ENCODE measurements around the gene HSPG2. TPM values are rescaled to one million over a fixed set of nuclear protein-coding genes. Genes with fewer than 3 reads are reported as not detected.

The HSPG2 gene
- total RNA-seq, 6 experiments from 2014 or later, result 275 to 430 (median 297) TPM

GRCh38 chr1:21904454-21904703, 32.7 kb downstream of the HSPG2 start:
- H3K27me3 Mint-ChIP-seq (ENCODE audit: insufficient read depth), result peaks cover 2% of the 10 kb centered on the region; the same call in 1 of the 2 replicates
- H3K9me3 Mint-ChIP-seq, result no peaks in the 10 kb centered on the region
- H3K4me3 Mint-ChIP-seq, result no peak overlapping the region
- no peak for TF ChIP-seq CTCF (IDR thresholded peaks at IDR 0.05)
- H3K36me3 Mint-ChIP-seq (ENCODE audit: low read depth), result peaks cover 16% of the 10 kb centered on the region
- H3K27ac Mint-ChIP-seq, result peak overlapping the region; percentile 84; the same call in 1 of the 2 replicates
- DNase-seq, result no peak
- peaks cover 74% of the 10 kb centered on the region for H3K4me1 Mint-ChIP-seq (ENCODE audit: low read depth)

- TF ChIP-seq CTCF (IDR thresholded peaks at IDR 0.05), result no peak
- peaks cover 74% of the 10 kb centered on the region for H3K4me1 Mint-ChIP-seq (ENCODE audit: low read depth)
- peak overlapping the region; percentile 84 for H3K27ac Mint-ChIP-seq
- no peak for DNase-seq
- no peak overlapping the region for H3K4me3 Mint-ChIP-seq
- H3K9me3 Mint-ChIP-seq, result no peaks in the 10 kb centered on the region
- H3K27me3 Mint-ChIP-seq (ENCODE audit: insufficient read depth), result peaks cover 2% of the 10 kb centered on the region; the same call in 1 of the 2 replicates
- peaks cover 17% of the 10 kb centered on the region for H3K36me3 Mint-ChIP-seq (ENCODE audit: low read depth)
These were observed 33.3 kb downstream of the HSPG2 start for GRCh38 chr1:21903638-21904453.

- H3K4me3 Mint-ChIP-seq, result no peak overlapping the region
- no peaks in the 10 kb centered on the region for H3K9me3 Mint-ChIP-seq
- TF ChIP-seq CTCF (IDR thresholded peaks at IDR 0.05), result no peak
- peaks cover 77% of the 10 kb centered on the region for H3K4me1 Mint-ChIP-seq (ENCODE audit: low read depth)
- H3K27me3 Mint-ChIP-seq (ENCODE audit: insufficient read depth), result peaks cover 2% of the 10 kb centered on the region; the same call in 1 of the 2 replicates
- peaks cover 15% of the 10 kb centered on the region for H3K36me3 Mint-ChIP-seq (ENCODE audit: low read depth)
- peak overlapping the region; percentile 83 for H3K27ac Mint-ChIP-seq
- DNase-seq, result no peak
These were observed 34.8 kb downstream of the HSPG2 start for GRCh38 chr1:21902026-21903012.

- Mint-ChIP-seq H3K27me3 (ENCODE audit: insufficient read depth) (peaks cover 2% of the 10 kb centered on the region; the same call in 1 of the 2 replicates), H3K9me3 (no peaks in the 10 kb centered on the region), H3K27ac (peak overlapping the region; percentile 83), H3K4me1 (ENCODE audit: low read depth) (peaks cover 83% of the 10 kb centered on the region), H3K4me3 (no peak overlapping the region), H3K36me3 (ENCODE audit: low read depth) (peaks cover 15% of the 10 kb centered on the region)
- DNase-seq, result peak; percentile 34
- no peak for TF ChIP-seq CTCF (IDR thresholded peaks at IDR 0.05)
These were observed 35.6 kb downstream of the HSPG2 start for GRCh38 chr1:21901473-21901847.

- H3K36me3 Mint-ChIP-seq (ENCODE audit: low read depth), result peaks cover 15% of the 10 kb centered on the region
- no peak overlapping the region for H3K4me3 Mint-ChIP-seq
- peak overlapping the region; percentile 83 for H3K27ac Mint-ChIP-seq
- H3K4me1 Mint-ChIP-seq (ENCODE audit: low read depth), result peaks cover 79% of the 10 kb centered on the region
- no peaks in the 10 kb centered on the region for H3K9me3 Mint-ChIP-seq
- H3K27me3 Mint-ChIP-seq (ENCODE audit: insufficient read depth), result peaks cover 4% of the 10 kb centered on the region
- DNase-seq, result no peak
- no peak for TF ChIP-seq CTCF (IDR thresholded peaks at IDR 0.05)
These were observed 36.2 kb downstream of the HSPG2 start for GRCh38 chr1:21900766-21901472.

Data from HFFc6 (cell line).